ENCODE data around the gene MEDAG. TPM values are rescaled to one million over a fixed set of nuclear protein-coding genes. Genes with fewer than 3 reads are reported as not detected.
A peak's percentile ranks its signal among the peaks of the same experiment; 100 is the strongest.

MEDAG gene
- total and polyA plus RNA-seq, 2 donors (not counting 1 experiment from before 2014, with no cell fraction given), result 0.12 TPM; not detected in 1

GRCh38 chr13:30870049-30870884 is 35.8 kb upstream of the MEDAG start:
- H2AFZ ChIP-seq (ENCODE audit: insufficient read depth, low read depth, low read length, poor library complexity, severe bottlenecking), result peak overlapping the region; percentile 16
- Mint-ChIP-seq H3K4me3 (no peak overlapping the region), H3K27me3 (peaks cover 8% of the 10 kb centered on the region), H3K27ac (no peak overlapping the region), H3K4me1 (peaks cover 9% of the 10 kb centered on the region), H3K9me3 (ENCODE audit: insufficient read depth) (no peaks in the 10 kb centered on the region)
- H3K9me3 ChIP-seq (ENCODE audit: control extremely low read depth in 1 of 3, control insufficient read depth in 2 of 3, insufficient read depth in 1 of 3, low read length in 2 of 3), result no peaks in the 10 kb centered on the region
- no peak overlapping the region for H3K27ac ChIP-seq (ENCODE audit: low read length in 2 of 2)
- H3K4me1 ChIP-seq (ENCODE audit: control insufficient read depth in 2 of 2, insufficient read depth in 2 of 2, low read length in 2 of 2), result peaks cover 0 to 6% of the 10 kb centered on the region in 2 donors
- H3K27me3 ChIP-seq (replicated peaks in 1 of 4; ENCODE audit: control extremely low read depth in 1 of 4, control insufficient read depth in 3 of 4, insufficient read depth in 4 of 4, low read length in 3 of 4), result peaks cover 0 to 12% (median 2%) of the 10 kb centered on the region in 4 experiments
- H4K20me1 ChIP-seq (ENCODE audit: control insufficient read depth, insufficient read depth, low read length, poor library complexity, severe bottlenecking), result no peaks in the 10 kb centered on the region
- POLR2A ChIA-PET, result no interaction called here
- intact Hi-C loops (cut with micrococcal nuclease), result no loop called here
- H3K36me3 ChIP-seq (replicated peaks in 1 of 2; ENCODE audit: control extremely low read depth in 1 of 2, control insufficient read depth in 1 of 2, extremely low read depth in 1 of 2, insufficient read depth in 2 of 2, low read length in 1 of 2), result no peaks in the 10 kb centered on the region
- TF ChIP-seq CTCF (IDR thresholded peaks at IDR 0.05) (no peak), EZH2 (IDR thresholded peaks at IDR 0.05; ENCODE audit: borderline replicate concordance, insufficient read depth, low read depth, low read length, poor library complexity, severe bottlenecking) (no peak)
- H3K9ac ChIP-seq (ENCODE audit: low read length), result no peak overlapping the region
- no peak overlapping the region for H3K4me3 ChIP-seq (ENCODE audit: control extremely low read depth in 1 of 5, extremely low read depth in 1 of 5, insufficient read depth in 1 of 5, low read depth in 2 of 5, low read length in 4 of 5)
- no peaks in the 10 kb centered on the region for H3K79me2 ChIP-seq (ENCODE audit: control insufficient read depth, insufficient read depth, low read length)
- ATAC-seq (ENCODE audit: low read depth), result peak; percentile 33
- no peak overlapping the region for H3K4me2 ChIP-seq (replicated peaks; ENCODE audit: low read depth, low read length, poor library complexity, severe bottlenecking)
- WGBS (ENCODE audit: insufficient coverage), result 83% methylated on average over 9 of the region's 9 CpGs
- DNase-seq, result peak; percentile 14
- CTCF ChIA-PET, result no interaction called here

- Histone ChIP-seq H3K4me1 (ENCODE audit: control insufficient read depth in 2 of 2, insufficient read depth in 2 of 2, low read length in 2 of 2) (peaks cover 0 to 4% of the 10 kb centered on the region in 2 donors), H4K20me1 (ENCODE audit: control insufficient read depth, insufficient read depth, low read length, poor library complexity, severe bottlenecking) (no peaks in the 10 kb centered on the region), H3K4me3 (ENCODE audit: control extremely low read depth in 1 of 5, extremely low read depth in 1 of 5, insufficient read depth in 1 of 5, low read depth in 2 of 5, low read length in 4 of 5) (no peak overlapping the region), H3K9me3 (ENCODE audit: control extremely low read depth in 1 of 3, control insufficient read depth in 2 of 3, insufficient read depth in 1 of 3, low read length in 2 of 3) (no peaks in the 10 kb centered on the region), H3K27me3 (replicated peaks in 1 of 4; ENCODE audit: control extremely low read depth in 1 of 4, control insufficient read depth in 3 of 4, insufficient read depth in 4 of 4, low read length in 3 of 4) (peaks cover 0 to 7% (median 0%) of the 10 kb centered on the region in 4 experiments), H3K4me2 (replicated peaks; ENCODE audit: low read depth, low read length, poor library complexity, severe bottlenecking) (no peak overlapping the region), H3K79me2 (ENCODE audit: control insufficient read depth, insufficient read depth, low read length) (no peaks in the 10 kb centered on the region), H3K9ac (ENCODE audit: low read length) (no peak overlapping the region), H3K27ac (ENCODE audit: low read length in 2 of 2) (no peak overlapping the region), H3K36me3 (replicated peaks in 1 of 2; ENCODE audit: control extremely low read depth in 1 of 2, control insufficient read depth in 1 of 2, extremely low read depth in 1 of 2, insufficient read depth in 2 of 2, low read length in 1 of 2) (no peaks in the 10 kb centered on the region), H2AFZ (ENCODE audit: insufficient read depth, low read depth, low read length, poor library complexity, severe bottlenecking) (no peak overlapping the region)
- Mint-ChIP-seq H3K27ac (no peak overlapping the region), H3K4me1 (peaks cover 7% of the 10 kb centered on the region), H3K4me3 (no peak overlapping the region), H3K27me3 (peaks cover 4% of the 10 kb centered on the region), H3K9me3 (ENCODE audit: insufficient read depth) (no peaks in the 10 kb centered on the region)
- intact Hi-C loops (cut with micrococcal nuclease), result no loop called here
- no peak for DNase-seq
- ChIA-PET CTCF (interaction anchor here (0.7 kb wide), 1 partner anchor 696 kb away, joined by 4 read pairs; no protein-coding TSS in a partner anchor), POLR2A (no interaction called here)
- TF ChIP-seq CTCF (IDR thresholded peaks at IDR 0.05) (no peak), EZH2 (IDR thresholded peaks at IDR 0.05; ENCODE audit: borderline replicate concordance, insufficient read depth, low read depth, low read length, poor library complexity, severe bottlenecking) (no peak)
- ATAC-seq (ENCODE audit: low read depth), result no peak
- WGBS (ENCODE audit: insufficient coverage), result 98% methylated on average over 23 of the region's 24 CpGs
These were observed 35.0 kb upstream of the MEDAG start for GRCh38 chr13:30870916-30871587.
